Hindlimb muscle (tissue), 1 donor: ENCODE data around the gene ANKS1B. TPM values are rescaled to one million over a fixed set of nuclear protein-coding genes. Genes with fewer than 3 reads are reported as not detected.
A peak's percentile ranks its signal among the peaks of the same experiment; 100 is the strongest.

Experiments used
- DNase-seq: peaks from one replicate; pipeline ENCODE4 v3.0.0-alpha.2; 2013
- polyA plus RNA-seq: library from polyadenylated mRNA; unstranded; fragments of 120-200 nt; gene quantifications from one replicate; pipeline ENCODE4 v1.2.1, GENCODE V29; 2013; ENCODE audit not compliant: insufficient read length

The ANKS1B gene
- polyA plus RNA-seq, 1 donor = 2.2 TPM

DNA sequence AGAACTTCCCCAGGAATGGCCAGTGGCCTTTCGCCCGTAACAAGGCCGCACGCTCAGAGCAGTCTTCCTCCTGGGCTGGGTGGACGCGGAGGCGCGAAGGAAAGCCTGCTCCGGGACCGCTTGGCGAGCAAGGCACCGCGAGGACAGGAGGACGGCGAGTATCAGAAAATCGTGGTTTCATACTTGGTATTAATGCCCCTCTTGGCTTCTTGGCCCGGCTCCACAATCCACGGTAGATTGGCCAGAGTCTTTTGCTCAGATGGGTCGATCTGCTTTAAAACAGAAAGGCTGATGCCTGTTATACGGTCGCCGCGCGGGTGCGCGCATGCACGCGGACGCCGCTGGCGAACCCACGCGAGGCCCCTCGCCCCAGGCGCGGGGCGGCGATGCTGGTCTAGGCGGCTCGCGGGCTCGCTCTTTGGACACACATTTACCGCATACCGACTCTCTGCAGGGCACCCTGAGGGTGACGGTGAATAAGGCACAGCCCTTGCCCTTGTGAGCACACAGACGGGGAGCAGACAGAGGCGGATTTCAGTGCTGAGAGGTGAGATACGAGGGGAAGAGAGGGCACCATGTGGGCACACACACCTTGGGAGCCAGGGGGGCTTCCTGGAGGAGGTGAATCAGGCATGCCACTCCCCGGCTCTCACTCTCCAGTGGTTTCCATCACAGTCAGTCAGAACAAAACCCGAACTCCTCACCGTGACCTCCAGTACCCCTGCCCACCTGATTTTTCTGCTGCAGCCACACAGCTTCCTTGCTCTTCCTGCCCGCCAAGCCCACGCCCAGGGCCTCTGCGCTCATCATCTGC, 1239.0 kb downstream of the ANKS1B start:
- DNase-seq = peak; percentile 63

DNA sequence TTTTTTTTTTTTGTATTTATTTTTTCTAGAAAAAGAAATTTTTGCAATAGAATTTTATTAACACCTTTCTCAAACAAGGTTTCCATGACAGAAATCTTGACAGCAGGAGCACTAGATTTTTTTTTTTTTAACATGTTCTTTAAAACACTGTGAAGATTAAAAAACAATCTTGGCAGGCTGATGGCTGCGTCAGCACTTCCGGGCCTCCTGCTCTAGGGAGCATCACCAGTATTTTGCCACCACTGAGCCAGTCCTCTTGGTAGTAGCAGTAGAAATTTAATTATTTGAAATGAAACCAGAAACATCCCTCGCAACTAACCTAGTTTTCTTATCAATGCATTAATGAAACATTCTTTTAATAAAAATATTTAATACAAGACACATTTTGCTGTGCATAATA, 1240.1 kb downstream of the ANKS1B start:
- no peak for DNase-seq

GRCh38 chr12:98743362-98743953, 1241.3 kb downstream of the ANKS1B start:
- no peak for DNase-seq

GRCh38 chr12:98741556-98742265, 1243.0 kb downstream of the ANKS1B start:
- DNase-seq = no peak

DNA sequence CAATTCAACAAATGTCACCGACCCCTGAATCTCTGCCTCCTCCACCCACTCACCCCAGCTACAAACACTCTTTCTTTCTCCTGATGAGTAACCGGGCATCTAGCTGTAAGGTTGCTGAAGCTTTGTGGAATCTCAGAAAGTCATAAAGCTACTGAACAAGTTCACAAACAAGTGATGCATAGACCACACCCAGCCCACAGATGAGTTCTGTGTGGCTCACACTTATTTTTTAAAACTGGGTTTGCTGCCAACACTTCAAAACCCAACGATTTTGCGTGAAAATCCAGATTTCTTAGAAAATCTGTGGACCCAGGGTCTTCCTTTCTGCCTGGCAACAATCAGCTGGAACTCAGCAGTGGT, 1243.6 kb downstream of the ANKS1B start:
- no peak for DNase-seq

DNA sequence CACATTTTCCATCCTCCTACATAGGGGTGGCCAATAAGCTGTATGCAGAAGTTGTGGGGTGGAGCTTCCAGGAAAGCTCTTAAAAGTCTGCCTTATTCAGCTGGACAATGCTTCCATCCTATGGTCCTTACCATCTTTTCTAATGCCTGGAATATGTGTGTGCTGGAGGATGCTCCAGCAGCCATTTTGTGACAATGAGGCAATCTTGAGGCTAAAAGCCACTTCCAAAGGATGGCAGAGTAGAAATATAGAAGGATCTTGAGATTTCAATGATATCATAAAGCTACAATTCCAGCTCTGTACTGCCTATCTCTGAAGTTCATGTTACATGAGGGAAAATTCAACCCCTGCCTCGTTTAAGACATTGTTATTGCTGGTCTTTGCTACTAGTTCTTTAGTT, 1244.0 kb downstream of the ANKS1B start:
- DNase-seq = no peak

DNA sequence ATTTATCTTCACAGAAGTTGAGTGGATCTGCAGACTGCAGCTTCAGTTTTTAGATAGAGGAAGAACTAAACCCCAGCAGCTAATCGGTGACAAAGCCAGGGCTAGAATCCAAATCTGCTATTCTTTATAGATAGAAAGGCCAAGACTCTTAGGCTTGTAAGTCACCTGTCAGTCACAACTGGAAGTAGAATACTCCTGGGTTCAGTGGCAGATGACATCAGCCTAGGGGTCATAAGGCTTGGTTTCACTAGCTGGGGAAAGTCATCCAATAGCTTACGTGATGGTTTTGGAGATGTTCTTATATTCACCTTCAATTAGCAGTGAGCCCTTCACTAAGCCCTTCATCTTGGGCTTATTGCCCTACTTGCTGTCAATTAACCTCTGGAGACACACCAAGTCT, 1246.2 kb downstream of the ANKS1B start:
- no peak for DNase-seq

GRCh38 chr12:98738002-98738401, 1246.7 kb downstream of the ANKS1B start:
- DNase-seq = no peak

DNA sequence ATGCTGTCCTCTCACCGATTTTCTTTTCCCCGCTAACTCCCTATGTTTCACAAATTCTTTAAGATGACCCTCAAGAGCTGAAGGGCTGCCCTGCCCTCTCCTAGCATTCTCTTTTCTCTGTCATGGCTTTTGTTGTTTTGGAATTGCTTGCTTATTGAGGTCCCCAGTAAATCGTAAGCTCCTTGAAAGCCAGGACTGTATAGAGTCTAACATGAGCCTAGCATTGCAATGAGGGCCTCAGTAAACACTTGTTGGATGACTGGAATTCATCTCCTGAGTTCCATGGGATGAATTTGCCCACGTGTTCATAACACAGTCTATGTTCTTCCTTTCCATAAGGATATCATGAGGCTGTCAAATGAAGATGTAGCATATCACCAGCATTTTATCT, 1247.4 kb downstream of the ANKS1B start:
- DNase-seq = no peak

DNA sequence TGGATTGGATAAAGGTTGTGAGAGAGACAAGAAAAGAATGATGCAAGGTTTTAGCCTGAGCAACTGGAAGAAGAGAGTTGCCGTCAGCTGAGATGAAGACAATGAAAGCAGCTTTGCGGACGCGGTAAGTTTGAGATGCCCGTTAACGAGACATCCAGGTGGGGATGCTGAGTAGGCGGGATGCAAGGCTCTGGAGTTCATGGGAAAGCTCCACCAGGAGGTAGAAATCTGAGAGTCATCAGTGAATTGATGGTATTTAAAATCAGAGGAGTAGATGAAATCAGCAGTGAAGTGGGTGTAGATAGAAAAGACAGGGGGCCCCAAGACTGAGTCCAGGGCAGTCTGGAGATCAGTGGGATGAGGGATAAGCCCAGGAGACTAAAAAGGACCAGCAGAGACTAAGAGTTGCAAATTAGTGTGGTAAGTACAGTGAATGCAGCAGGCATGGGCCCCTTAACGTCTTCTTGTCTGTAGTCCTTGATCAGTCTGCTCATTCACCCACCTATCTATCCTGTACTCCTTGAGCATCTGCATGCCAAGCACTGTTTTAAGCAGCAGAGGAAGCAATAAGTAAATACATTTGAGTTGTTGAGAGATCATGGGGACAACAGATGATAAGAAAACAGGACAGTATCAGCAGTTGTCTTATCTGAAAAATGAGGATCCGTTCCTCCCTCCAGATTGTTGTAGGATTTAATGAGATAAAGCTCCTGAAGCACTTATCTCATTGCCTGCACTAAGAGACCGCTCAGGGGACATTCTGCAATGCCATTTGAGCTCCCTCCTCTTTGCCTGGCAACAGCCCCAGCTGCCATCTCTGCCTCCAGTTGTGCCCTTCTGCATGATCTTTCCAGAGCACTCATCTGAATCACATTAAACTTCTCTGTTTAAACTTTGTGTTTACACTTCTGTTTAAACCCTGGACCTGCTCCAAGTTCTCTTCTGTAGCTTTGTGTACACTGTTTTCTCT, 1248.1 kb downstream of the ANKS1B start:
- no peak for DNase-seq

DNA sequence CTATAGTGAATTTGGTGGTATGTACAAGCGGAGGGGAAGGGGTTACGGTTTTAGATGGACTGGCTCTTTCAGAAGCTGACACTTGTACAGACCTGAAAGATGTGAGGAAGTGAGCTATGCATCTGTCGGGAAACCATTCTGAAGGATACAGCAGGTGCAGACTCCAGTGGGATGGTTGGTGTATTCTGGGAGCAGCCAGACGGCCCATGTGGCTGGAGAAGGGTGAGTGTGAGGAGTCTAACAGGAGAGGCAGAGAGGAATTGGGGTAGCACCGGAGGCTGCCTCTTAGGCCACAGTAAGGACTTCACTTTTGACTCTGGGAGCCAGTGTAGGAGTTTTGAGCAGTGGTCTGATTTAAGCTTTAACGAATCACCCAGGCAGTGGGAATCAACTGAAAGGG, 1248.9 kb downstream of the ANKS1B start:
- no peak for DNase-seq

GRCh38 chr12:98733667-98734350, 1250.9 kb downstream of the ANKS1B start:
- no peak for DNase-seq

GRCh38 chr12:98730412-98730811, 1254.3 kb downstream of the ANKS1B start:
- DNase-seq = no peak

- no peak for DNase-seq
These were observed 1257.5 kb downstream of the ANKS1B start for GRCh38 chr12:98727196-98727595.

DNA sequence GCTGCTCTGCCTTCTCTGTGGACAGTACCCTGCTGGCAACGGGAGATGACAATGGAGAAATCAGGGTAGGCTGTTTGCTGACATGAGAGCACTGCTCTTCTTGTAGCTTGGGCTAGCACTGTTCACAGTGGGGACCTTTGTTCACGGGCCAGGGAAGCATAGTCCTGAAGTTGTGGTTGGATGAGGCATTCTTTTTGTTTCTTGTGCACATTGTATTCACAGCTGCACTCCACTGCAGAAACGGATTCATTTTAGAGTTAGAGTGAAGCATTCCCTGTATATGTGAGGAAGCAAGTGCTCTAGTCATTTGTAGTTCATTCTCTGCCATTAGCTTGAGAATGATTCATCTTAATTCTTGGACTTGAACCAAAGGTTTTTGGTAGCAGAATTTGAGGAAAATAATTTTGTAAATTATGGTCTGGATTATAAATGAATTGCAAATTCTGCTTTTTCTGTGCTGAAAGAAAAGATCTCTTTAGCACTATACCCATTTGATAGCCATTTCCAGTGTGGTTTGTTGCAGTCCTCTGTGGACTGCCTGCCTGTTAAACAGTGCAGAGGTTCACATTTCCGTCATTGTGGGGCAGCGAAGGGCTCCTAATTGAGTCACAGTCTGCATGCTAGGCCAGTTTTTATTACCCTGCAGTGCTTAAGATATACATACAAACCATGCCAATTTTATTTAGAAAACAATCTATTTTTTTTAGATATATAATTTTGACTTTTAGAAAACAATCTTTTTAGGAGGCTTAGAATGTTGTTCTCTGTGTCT, 1259.1 kb downstream of the ANKS1B start:
- DNase-seq = peak; percentile 36

DNA sequence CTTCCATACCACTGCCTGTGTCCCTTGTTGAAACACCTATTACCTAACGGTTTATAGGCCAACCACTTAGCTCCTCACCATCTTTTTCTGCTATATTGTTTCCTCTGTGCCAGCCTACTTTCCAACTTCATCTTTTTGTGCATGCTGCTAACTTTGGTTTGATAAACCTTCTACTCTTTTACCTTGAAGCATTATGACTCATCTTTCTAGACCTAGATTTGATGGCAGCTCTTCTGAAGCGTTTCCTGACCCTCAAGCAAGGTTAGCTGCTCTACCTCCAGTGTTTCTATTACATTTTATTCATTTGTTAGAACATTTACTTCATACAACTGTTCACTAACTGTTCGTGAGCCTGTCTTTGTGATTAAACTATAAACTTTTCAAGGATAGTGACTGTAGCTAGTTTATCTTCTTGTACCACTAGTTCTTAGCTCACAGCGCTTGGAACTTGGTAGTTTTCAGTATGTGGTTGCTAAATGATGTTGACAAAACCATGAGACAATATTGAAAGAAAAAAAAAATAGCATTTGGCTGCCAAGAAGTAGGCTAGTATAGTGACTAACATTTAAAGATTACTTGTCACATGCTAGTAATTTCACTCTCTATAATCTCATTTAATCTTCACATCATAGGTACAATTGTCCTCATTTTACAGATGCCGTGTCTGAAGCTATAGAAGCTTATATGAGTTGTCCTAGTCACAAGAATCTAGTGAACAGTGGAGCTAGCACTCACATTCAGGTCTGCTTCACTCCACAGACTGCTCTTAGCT, 1260.2 kb downstream of the ANKS1B start:
- no peak for DNase-seq

- no peak for DNase-seq
These were observed 1263.5 kb downstream of the ANKS1B start for GRCh38 chr12:98721204-98721702.

GRCh38 chr12:98719515-98720504, 1264.9 kb downstream of the ANKS1B start:
- DNase-seq = no peak

DNA sequence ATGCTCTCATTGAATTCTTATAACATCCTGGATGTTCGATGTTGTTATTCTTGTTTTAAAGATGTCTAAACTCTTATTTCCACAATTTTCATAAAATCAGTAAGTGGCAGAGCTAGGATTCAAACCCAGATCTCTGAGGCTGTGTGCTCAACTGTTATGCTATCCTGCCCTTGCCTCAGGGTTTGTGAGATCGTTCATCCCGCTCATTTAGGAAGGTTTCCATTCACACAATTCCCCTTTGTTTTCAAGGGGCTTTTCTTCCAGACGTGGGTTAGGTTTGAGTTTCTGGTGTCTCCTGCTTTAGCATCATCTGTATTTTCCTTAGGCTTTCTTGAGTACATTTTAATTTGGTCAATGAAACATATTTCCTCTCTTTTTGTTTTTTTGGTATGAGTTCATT, 1270.3 kb downstream of the ANKS1B start:
- DNase-seq = no peak
